HG03457 (cell line): ENCODE measurements around the gene PLXND1.

ENCODE experiments used
- ATAC-seq: cut with Tn5 transposase; IDR thresholded peaks from one replicate; pipeline ENCODE4 v1.9.1; 2021; ENCODE audit warnings: moderate number of reproducible peaks; ENCODE audit not compliant: unreplicated experiment

Gene PLXND1

DNA sequence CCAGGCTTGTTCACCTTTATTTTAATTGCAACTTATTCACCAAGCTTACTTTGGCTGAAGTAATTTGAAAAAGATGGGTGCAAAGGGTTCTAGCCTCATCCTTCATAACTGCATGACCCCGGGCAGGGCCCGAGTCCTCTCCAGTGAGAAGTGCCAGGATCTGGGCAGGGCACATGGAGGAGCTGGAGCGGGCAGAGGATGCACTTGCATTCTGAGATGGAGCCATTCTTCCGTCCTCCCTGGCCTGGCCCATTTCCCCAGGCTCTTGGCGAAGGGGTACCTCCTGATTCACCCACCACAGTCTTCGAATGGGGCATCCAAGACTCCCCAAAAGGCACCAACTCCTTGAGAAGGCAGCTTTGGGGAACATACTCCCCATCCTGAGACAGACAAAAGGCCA lies 22.5 kb upstream of the PLXND1 start:
- no peak for ATAC-seq

DNA sequence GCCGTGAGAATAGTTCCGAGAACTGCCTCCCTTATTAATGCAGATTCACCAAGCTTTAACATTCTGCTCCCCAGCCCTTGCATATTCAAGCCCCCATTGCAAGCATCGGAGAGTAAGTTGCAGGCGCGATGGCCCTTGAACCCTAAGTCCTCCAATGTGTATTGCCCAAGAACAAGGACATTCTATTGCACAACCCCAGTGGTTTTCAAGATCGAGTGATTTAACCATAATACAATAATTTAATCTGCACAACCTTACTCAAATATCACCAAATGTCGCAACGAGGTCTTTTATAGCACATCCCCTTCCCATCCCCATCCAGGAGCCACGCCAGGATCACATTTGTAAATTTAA lies 21.7 kb upstream of the PLXND1 start:
- ATAC-seq = no peak

GRCh38 chr3:129627350-129628168 lies 21.1 kb upstream of the PLXND1 start:
- ATAC-seq = no peak

- peak; percentile 91 for ATAC-seq
These were observed 20.4 kb upstream of the PLXND1 start for GRCh38 chr3:129626744-129627349.

DNA sequence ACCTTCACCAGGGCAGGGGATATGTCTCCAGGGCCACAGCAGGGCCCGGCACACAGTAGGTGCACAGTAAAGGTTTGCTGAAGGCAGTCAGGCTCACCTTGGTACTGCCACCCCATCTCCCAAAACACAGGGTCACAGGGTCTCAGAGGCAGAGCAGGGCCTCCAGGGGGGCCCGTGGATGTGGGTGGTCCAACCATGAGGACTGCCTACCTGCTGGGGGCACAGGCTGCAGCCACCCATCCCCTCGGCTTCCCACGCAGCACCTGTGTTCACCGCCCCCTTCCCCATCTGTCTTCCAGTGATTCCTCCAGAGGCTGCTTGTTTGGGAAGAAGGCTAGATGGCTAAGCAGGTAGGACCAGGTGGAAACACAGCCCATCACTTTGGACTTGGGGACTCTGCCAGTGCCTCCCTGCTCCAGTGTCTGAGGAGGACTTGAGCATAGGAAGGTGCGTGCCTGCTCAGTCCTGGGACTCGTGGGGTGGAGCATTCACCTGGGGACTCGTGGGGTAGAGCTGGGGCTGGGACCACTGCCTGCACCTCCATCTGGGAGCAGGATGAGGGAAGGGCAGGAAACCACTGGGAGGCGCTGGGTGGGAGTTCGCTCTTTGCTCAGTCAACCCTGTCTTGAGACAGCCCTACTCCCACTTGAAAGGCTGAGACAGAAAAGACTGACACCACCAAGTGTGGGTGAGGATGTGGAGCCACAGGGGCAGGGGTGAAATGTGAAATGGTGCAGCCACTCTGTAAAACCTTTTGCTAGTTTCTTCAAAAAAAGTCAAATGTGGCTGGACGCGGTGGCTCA lies 18.8 kb upstream of the PLXND1 start:
- ATAC-seq = no peak

GRCh38 chr3:129624347-129625071 lies 18.0 kb upstream of the PLXND1 start:
- ATAC-seq = no peak

DNA sequence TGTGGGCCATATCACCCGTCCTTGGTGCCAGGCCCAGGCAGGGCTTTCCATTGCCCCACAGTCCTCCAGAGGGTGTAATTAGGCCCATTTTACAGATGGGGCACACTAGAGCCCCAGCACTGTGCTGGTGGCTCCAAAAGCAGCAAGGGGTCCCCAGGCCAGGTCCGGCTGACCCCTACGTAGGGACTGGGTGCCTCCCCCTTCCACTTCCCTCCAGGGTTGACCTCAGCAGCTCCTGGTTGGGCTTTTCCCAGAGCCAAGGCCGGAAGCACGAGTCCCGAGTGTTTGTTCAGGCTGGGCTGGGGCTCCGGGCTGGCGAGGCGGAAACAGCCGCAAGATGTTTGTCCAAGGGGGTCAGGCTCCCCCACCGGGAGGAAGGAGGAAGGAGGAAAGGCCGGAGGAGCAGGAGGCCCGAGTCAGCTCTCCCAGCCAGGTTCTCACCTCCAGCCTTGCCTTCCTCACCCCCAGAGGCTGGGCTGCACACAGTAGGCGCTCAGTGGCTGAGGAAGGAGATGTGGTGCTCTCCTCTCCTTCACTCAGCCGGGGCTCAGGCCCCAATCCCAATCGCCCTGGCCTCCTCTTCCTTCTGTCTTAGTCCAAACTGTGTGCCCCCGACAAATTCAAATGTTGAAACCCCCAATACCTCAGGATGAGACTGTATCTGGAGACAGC lies 17.1 kb upstream of the PLXND1 start:
- no peak for ATAC-seq

GRCh38 chr3:129622933-129623332 lies 16.5 kb upstream of the PLXND1 start:
- no peak for ATAC-seq

DNA sequence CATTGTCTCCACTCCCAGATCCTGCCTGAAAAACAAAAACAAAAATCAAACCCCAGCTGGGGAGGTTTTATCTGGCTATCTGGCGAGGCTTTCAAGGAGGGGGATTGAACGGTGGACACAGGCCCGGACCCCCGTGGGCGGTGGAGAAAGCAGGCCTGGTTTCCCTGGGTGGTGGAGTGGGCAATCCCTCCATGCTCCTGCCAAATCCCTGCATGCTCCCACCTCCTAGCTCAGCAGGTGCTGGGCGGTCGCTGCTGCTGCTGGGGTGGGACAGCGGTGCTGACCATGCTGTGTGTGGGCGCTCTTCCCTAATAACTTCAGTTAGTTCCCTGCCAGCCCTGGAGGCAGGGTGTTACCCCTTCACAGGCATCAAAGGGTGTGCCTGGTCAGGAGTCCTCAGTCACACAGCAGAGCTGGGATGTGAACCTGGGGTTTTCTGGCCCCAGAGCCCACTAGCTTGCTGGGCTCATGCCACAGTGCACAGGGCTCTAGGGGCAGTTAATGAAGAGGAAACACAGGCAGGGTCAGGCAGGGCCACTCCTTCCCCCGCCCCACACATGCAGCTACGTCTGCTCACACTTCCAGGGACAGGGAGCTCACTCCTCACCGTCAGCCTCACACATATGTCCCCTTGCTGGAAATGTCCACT lies 15.9 kb upstream of the PLXND1 start:
- no peak for ATAC-seq

DNA sequence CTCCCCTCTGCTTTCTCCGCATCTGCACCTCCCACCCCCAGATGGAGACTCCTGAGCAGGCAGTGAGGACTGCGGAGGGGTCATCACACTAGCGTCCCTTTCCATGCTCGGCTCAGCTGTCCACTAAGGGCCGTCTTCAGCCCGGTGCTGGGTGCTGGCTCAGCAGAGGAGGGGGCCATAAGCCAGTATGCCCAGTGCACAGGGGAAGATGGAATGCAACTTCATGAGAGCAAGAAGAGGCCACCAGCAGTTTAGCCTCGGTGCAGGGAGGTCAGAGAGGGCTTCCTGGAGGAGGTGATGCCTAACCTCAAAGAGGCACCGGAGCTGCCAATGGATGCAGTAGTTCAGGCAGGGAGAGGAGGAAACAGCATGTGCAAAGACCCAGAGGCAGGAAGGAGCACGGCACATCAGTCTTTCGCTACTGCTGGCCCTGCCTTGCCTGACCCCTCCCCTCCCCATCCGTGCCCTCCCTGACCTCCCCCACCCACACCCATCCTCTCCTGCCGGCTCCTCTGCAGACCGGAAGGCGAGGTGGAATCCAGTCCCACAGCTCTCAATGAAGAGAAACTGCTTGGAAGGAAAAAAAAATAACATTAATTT lies 15.2 kb upstream of the PLXND1 start:
- no peak for ATAC-seq

GRCh38 chr3:129620828-129621559 lies 14.5 kb upstream of the PLXND1 start:
- ATAC-seq = no peak

DNA sequence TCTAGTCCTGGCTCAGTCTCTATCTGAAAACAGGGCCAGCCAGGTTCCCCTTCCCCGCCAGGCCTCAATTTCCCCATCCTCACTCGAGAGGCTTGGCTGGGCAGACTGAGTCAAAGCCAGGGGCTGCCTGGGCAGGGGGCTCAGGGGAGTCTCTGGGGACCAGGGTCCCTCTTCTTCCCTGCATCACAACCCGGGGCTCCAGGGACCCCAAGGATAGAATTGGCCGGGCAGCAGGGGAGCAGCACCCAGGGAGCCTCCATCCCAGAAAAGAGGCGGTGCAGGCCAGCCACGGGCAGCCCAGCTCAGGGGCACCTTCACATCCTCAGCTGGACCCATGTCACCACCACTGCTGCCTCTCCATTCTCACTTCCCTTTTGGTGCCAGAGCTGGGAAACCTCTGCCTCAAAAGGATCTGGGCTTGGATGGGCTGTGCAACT lies 13.3 kb upstream of the PLXND1 start:
- no peak for ATAC-seq

DNA sequence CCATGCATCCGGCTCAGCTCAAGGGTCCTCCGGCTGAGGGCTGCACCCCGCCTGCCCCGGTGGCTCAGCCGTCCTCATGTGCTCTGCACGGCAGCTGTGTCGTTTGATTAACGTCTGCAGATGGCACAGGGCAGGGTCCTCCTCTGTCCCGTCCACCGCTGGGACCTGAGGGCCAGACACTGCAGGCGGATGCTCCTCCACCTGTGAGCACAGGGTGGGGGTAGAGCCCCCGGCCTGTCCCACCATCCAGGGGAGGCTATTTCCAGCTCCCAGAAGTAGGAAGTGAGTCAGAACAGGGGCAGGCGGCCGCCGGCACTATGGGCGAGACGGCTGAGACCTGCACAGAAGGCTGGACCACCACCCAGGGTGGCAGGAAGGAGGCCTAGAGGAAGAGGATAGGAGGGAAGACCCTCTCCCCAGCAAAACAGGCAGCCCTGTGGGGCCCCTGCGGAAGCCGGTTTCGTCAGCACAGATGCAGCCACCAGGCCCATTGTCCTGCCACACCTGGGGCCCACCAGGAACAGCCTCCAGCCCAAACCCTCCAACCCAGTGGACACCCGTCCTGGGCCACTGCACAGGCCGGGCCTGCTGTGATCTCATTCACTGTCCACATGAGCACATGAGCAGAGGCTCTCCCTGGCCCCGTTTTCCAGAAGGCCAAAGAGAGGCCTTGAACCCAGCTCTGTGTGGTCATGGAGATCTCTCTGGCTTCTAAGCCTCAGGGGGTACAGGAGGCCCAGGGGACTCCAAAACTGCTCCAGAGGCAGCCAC lies 12.6 kb upstream of the PLXND1 start:
- ATAC-seq = no peak

DNA sequence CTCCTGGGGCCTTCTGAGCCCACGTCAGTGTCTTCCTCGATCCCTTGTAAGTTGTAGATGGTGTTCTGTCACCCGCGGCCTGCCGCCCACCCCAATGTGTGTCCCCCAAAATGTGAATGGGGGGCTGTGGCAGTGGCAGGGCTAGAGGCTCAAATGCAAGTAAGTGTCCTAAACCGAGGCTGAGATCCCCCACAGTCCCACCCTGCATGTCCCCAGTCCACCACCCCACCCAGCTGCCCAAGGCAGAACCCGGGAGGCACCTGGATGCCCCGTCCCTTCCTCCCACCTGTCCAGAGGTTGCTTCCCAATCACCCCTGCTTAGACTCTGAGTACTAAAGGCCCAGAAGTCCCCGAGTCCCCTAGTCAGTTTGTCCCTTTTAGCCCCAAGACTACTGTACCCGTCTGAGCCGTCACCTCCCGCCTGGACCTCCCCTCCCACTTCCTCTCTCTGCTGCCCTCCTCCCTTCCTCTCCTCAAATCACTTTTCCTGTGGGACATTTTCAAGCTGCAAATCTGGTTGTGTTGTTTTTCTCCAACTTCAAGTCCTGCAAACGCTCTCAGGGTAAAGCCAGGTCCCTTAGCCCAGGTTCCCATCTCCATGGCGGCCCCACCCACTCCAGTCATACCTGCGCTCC lies 11.8 kb upstream of the PLXND1 start:
- no peak for ATAC-seq

GRCh38 chr3:129617381-129618185 lies 11.1 kb upstream of the PLXND1 start:
- ATAC-seq = no peak

DNA sequence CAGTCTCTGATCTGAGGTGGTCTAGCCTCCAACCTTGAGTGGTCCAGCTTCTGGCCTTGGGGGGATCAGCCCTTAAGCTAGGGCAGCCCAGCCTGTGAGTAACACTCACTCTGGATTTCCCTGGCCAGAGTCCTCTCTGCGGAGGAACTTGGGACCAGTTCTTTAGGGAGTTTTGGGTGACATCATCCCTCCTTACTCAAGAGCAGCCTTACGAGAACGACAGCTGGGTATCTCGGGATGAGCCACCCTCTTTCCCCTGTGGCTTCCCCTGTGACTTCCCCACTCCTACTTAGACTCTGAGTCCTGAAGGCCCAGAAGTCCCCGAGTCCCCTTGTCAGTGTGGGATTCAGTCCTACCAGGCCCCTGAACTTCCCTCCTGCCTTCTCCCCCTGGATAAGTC lies 10.2 kb upstream of the PLXND1 start:
- ATAC-seq = no peak

GRCh38 chr3:129616291-129616690 lies 9.8 kb upstream of the PLXND1 start:
- ATAC-seq = no peak
